GM18861 (cell line): ENCODE data around the gene HOXD9.

Source experiments
- ATAC-seq: cut with Tn5 transposase; IDR thresholded peaks from one replicate; pipeline ENCODE4 v1.9.1; 2021; ENCODE audit not compliant: unreplicated experiment

HOXD9 gene

DNA sequence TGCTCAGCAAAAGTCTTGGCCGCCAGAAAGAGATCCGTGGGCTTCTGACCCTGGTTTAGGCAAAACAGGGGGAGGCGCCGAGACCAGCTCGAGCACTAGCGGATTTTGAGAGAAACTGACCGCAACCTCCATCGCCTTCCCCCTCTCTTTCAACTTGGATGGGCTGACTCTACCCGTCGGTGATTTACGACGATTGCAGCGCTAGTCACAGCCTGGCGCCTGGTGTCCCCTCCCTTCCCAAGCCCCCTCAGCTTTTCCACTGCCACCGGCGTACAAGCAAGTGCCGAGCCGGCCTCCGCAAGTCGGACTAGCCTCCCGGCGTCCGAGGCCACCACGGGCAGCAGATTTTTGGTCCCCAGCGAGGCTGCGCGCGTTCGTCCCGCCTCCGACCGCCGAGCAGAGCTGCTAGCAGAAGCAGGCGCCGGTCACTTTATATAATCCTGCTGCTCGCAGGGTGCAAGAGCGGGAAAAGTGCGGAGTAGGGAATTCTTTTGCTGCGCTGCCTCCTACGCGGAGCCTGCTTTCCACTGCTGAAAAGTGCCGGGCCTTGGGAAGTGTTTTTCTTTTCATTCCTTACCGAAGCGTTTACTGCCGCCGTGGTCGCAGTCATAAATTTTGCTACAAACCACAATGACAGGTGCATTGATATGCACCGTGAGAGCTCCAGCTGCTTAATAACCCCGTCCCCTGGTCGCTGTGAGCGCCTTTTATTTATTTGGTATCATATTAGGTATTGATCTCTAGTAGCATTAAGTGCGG, 42.3 kb downstream of the HOXD9 start:
- ATAC-seq: no peak

DNA sequence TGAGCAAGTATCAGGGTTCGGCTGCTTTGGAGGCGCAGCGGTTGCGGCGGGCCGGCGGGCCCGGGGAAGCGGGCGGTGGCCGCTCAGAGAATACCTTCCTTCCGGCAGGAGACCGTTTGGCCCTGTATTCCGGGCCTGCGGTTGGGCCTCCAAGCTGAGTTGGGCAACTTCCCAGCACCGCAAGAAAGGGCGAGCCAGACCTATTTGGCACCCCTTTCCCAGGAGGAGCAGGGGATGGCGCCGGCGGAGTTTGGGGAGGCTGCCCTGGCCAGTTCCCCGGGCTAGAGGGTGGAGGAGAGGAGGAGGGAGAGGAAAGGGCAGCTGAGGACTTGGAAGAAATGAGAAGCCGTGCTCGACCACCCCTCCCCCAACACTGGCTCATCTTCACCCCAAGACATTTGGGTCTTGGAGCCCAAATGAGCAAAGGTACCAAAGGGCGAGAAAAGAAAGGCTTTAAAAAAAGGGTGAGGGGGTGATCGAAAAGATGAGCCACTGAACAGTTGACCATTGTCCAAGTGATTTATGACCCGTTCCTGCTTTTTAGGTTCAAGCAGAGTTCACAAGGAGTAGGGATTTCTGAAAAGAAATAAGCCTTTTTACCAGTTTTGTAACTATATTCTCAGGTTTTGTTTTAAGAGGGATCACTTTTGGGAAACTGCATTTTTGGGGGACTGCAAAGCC, 43.0 kb downstream of the HOXD9 start:
- no peak for ATAC-seq

DNA sequence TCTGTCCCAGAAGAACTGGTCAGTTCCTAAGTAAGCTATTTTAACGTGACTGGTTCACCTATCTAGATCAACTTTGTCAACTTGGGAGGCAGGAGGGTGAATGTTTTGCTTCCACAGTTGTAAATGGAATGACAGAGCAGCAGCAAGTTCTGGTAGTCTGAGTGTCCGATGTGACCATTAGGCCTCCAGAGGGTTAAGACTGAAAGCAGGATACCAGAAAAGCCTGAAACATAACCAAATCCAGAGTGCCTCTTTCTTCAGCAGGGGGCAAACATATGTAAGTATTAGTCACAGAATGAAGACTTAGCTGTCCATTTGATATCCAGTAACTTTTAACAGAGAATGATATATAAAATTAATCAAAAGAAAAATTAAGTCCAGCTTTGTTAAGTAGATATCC, 43.8 kb downstream of the HOXD9 start:
- ATAC-seq: no peak

DNA sequence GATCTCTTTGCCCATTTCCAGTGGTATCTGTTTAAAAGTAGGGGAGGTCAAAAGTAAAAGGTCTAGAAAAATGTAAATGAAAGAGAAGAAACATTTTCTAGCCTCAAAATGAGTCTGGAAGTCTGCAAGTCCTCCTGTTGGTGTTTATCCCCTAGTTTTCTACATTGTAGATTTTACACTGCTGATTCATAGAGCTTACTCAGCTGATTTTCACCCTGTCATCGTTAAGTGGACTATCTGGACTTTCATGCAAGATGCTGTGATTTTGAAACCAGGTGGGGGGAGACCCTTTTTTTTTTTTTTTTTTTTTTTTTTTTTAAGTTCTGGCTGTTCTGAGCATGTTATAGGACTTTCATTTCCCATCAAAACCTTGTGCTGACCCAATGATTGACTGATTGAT, 44.9 kb downstream of the HOXD9 start:
- no peak for ATAC-seq

DNA sequence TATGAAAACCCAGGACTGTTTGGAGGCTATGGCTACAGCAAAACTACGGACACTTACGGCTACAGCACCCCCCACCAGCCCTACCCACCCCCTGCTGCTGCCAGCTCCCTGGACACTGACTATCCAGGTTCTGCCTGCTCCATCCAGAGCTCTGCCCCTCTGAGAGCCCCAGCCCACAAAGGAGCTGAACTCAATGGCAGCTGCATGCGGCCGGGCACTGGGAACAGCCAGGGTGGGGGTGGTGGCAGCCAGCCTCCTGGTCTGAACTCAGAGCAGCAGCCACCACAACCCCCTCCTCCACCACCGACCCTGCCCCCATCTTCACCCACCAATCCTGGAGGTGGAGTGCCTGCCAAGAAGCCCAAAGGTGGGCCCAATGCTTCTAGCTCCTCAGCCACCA, 46.7 kb downstream of the HOXD9 start:
- no peak for ATAC-seq

DNA sequence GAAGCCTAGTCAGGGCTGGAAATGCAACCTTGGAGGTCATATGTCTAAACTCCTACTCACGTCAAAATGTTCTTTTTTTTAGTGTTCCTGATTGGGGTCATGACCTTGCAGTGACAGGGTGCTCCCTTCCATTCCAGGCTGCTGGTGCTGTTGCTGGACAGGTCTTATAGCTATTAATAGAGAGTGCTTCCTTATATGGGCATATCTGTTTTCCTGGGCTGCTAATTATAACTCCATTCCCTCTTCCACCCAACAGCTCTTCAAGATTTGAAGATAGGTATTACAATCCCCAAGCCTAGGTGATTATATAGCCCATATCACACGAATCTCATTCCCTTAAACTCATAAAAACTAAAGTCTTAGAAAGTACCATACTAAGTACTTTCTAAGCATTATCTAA, 47.2 kb downstream of the HOXD9 start:
- ATAC-seq: no peak

DNA sequence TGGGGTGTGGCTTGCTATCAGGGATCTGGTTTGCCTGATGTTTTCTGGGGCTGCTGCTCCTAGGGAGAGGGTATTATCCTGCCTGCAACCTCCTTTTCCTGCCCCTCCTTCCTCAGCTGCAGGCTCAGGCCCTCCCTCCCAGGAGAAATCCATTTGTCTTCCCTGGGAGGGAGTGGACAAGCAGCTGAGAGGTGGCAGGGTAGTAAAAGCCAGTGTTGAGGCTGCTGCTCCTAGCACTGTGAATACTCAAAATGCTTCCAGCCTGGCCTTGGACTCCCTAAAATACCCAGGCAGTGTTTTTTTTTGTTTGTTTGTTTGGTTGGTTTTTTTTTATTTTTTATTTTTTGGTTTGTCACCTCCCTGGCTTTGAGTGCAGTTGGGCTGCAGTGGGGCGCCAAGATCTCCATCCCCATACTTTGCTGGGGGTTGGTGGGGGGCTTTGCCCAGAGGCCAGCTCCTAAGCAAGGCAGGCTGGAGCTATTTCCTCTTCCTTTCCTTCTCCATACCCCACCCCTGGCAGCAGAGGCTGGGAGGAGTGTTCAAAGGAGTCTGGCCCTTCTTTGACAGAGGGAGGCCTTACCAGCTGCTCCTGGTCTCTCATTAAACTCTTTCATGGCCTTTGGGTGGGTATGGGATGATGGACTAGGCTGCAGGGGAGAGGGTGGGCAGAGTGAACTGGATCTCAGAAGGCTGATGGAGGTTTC, 48.2 kb downstream of the HOXD9 start:
- ATAC-seq: no peak

DNA sequence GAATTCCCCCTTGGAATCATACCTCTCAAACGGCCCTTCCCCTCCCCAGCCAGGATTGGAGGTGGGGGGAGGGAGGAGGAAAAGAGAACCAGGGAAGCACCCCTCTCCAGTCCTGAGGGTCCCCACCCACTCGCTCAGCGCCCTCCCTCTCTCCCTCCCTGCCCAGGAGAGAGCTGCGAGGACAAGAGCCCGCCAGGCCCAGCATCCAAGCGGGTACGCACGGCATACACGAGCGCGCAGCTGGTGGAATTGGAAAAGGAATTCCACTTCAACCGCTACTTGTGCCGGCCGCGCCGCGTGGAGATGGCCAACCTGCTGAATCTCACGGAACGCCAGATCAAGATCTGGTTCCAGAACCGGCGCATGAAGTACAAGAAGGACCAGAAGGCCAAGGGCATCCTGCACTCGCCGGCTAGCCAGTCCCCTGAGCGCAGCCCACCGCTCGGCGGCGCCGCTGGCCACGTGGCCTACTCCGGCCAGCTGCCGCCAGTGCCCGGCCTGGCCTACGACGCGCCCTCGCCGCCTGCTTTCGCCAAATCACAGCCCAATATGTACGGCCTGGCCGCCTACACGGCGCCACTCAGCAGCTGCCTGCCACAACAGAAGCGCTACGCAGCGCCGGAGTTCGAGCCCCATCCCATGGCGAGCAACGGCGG, 49.0 kb downstream of the HOXD9 start:
- ATAC-seq: no peak

DNA sequence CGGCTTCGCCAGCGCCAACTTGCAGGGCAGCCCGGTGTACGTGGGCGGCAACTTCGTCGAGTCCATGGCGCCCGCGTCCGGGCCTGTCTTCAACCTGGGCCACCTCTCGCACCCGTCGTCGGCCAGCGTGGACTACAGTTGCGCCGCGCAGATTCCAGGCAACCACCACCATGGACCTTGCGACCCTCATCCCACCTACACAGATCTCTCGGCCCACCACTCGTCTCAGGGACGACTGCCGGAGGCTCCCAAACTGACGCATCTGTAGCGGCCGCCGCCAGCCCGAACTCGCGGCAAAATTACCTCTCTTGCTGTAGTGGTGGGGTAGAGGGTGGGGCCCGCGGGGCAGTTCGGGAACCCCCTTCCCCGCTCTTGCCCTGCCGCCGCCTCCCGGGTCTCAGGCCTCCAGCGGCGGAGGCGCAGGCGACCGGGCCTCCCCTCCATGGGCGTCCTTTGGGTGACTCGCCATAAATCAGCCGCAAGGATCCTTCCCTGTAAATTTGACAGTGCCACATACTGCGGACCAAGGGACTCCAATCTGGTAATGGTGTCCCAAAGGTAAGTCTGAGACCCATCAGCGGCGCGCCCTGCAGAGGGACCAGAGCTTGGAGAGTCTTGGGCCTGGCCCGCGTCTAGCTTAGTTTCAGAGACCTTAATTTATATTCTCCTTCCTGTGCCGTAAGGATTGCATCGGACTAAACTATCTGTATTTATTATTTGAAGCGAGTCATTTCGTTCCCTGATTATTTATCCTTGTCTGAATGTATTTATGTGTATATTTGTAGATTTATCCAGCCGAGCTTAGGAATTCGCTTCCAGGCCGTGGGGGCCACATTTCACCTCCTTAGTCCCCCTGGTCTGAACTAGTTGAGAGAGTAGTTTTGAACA, 49.7 kb downstream of the HOXD9 start:
- ATAC-seq: no peak

DNA sequence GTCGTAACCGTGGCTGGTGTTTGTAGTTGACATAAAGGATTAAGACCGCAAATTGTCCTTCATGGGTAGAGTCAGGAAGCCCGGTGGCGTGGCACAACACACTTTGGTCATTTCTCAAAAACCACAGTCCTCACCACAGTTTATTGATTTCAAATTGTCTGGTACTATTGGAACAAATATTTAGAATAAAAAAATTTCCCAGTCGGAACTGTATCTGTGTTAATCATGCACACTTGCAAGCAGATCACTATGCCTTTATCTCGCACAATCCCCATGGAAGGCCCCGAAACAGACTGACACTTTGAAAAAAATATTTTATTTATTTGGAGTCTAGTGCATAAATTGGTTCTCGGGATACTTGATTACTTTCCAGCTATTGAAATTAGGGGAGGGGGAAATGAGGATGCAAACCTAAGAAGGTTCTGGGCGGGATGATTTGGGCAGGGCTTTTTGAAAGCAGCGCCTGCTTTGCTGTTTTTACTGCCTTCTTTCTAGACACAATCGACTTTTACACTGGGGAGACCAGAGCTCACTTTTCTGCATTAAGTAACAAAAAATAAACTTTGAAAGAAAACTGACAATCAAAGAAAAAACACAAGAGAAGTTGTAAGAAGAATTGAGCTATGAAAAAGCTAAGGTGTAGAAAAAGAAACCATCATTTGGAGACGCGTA, 50.5 kb downstream of the HOXD9 start:
- no peak for ATAC-seq

DNA sequence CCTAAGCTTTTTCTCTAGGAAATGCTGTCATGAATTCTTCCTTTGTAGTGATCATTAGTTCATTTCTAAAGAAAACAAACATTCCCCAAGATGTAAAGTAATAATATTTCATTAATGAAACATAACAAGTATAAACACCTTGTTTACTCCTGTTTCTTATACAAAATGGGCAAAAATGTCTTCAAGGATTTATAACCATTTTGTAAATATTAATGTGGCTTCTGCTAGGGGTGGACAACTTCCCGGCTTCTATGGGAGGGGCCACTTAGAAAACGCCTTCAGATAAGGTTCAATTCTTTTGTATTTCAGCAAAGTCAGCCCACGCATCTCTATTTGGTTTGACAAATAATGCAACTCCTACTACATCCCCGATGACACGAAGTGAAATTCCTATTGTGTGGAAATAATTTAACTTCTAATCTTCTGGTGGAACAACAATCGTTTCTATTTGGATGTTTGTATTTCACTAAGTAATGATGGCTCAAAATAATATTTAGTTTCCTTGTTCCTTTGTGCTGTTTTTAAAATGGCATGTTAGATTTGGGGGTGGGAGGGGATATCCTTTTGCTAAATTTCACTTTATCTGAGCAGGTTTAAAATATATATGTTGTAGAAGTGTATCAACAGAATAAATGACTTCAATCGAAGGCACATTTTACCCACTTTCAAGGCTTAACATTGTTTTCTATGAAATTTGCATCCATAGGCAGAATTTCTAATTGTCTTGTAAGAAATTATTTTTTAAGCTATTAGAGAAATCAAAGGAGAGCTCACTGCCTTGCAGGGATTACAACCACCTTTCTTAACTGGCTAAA, 51.3 kb downstream of the HOXD9 start:
- ATAC-seq: no peak

DNA sequence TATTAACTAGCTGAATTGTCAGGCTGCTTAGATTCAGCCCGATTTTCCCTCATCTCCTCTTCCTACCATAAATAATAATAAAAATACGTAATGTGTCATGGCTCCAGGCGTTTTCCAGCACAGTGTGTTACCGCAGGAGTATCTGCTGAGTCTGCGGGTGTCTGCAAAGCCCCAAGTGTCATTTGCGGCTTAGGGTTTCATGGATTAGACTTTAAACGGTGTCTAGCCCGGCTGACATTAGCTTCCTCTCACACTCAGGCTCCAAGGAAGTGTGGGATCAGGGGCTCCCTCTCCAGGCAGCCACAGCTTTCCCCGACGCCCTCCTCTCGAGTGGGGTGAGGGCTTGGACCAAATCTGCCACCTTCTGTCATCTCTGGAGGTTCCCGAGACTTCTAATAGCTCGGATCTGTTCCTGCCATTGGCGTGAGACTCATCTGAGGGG, 51.9 kb downstream of the HOXD9 start:
- no peak for ATAC-seq
